Suprapubic skin (tissue), 4 donors: ENCODE data around the gene TCERG1L. TPM values are rescaled to one million over a fixed set of nuclear protein-coding genes. Genes with fewer than 3 reads are reported as not detected.

Source experiments
- DNase-seq, 2 donors: peaks; one replicate each; pipeline ENCODE4 v3.0.0-alpha.2; 2019; ENCODE audit warnings: low spot score in 2 of 2
- H3K27ac ChIP-seq: fragments of 200-600 bp; sonication (generic); one replicate; pipeline ENCODE4 v1.5.1; 2019
- H3K27me3 ChIP-seq: fragments of 200-600 bp; sonication (generic); one replicate; pipeline ENCODE4 v1.5.1; 2019
- H3K36me3 ChIP-seq: fragments of 200-600 bp; sonication (generic); one replicate; pipeline ENCODE4 v1.5.1; 2019
- H3K4me1 ChIP-seq: fragments of 200-600 bp; sonication (generic); one replicate; pipeline ENCODE4 v1.5.1; 2019
- H3K4me3 ChIP-seq: fragments of 200-600 bp; sonication (generic); one replicate; pipeline ENCODE4 v1.5.1; 2019; ENCODE audit warnings: mild to moderate bottlenecking
- H3K9me3 ChIP-seq: fragments of 200-600 bp; sonication (generic); one replicate; pipeline ENCODE4 v1.5.1; 2019
- EP300 ChIP-seq: sonication (generic); formaldehyde crosslinking; IDR thresholded peaks from one replicate; pipeline ENCODE4 v1.6.1; 2017; ENCODE audit warnings: antibody characterized with exemption
- POLR2A ChIP-seq, 2 donors: fragments of 450-650 bp; IDR thresholded peaks; one replicate each; pipeline ENCODE4 v1.6.1; 2017; ENCODE audit warnings: antibody characterized with exemption in 2 of 2, mild to moderate bottlenecking in 2 of 2, moderate library complexity in 2 of 2
- POLR2AphosphoS5 ChIP-seq, 3 donors: sonication (generic); formaldehyde crosslinking; IDR thresholded peaks; one replicate each; pipeline ENCODE4 v1.6.1; 2017; ENCODE audit warnings: antibody characterized with exemption in 3 of 3
- WGBS: methylation state at CpG from one replicate; pipeline ENCODE4 v1.1.5; 2018; 5-methylcytosine and 5-hydroxymethylcytosine counted together
- total RNA-seq, 4 donors: library from RNA; depleted of rRNA; stranded (reverse); fragments of >200 nt; gene quantifications; one replicate each; pipeline ENCODE4 v1.1.0, GENCODE V29; 2016
- TF ChIP-seq, protein P1 (sequence below), 2 donors: fragments of 200-600 bp in 1 of 2; fragments of 450-650 bp in 1 of 2; sonication (generic) in 1 of 2; IDR thresholded peaks; one replicate each; pipeline ENCODE4 v1.5.1; 2016 to 2019; ENCODE audit warnings: antibody characterized with exemption in 2 of 2, mild to moderate bottlenecking in 1 of 2, moderate library complexity in 1 of 2

Gene TCERG1L
- total RNA-seq, 4 donors from 2014 or later = 0.32 to 1.0 (median 0.51) TPM

DNA sequence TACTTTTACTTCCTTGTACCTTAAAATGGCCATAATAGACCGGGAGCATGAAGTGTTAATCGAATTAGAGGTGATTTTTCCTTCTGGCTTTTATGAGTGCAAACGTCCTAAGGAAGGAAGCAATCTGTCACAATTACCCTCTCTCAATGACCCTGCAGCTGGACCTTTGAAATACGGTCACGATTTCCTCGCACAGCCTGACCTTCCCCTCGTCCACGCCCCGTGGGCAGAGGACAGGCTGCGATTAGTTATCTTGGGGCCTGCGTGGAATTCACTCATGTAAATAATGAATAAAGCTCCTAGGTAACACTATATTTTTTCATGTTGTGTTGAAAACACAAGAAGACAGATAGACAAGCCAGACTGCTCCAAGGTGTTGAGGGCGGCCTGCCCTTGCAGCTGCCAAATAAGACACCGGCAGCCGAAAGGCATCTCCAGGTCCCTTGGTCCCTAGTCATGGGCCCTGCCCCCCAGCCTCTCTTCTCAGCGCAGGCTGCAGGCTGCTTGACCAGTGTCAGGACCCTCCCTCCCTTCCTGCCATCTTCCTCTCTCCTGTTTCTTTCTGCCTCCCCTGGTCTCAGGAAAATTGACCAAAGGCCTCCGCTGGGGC lies 199.9 kb downstream of the TCERG1L start:
- H3K9me3 ChIP-seq = peaks cover 4% of the 10 kb centered on the region
- H3K27me3 ChIP-seq = no peaks in the 10 kb centered on the region
- no peak overlapping the region for H3K27ac ChIP-seq
- no peaks in the 10 kb centered on the region for H3K36me3 ChIP-seq
- DNase-seq = no peak
- no peak overlapping the region for H3K4me3 ChIP-seq
- H3K4me1 ChIP-seq = no peaks in the 10 kb centered on the region
- 74% methylated on average over 16 of the region's 16 CpGs for WGBS
- TF ChIP-seq, protein P1, sequence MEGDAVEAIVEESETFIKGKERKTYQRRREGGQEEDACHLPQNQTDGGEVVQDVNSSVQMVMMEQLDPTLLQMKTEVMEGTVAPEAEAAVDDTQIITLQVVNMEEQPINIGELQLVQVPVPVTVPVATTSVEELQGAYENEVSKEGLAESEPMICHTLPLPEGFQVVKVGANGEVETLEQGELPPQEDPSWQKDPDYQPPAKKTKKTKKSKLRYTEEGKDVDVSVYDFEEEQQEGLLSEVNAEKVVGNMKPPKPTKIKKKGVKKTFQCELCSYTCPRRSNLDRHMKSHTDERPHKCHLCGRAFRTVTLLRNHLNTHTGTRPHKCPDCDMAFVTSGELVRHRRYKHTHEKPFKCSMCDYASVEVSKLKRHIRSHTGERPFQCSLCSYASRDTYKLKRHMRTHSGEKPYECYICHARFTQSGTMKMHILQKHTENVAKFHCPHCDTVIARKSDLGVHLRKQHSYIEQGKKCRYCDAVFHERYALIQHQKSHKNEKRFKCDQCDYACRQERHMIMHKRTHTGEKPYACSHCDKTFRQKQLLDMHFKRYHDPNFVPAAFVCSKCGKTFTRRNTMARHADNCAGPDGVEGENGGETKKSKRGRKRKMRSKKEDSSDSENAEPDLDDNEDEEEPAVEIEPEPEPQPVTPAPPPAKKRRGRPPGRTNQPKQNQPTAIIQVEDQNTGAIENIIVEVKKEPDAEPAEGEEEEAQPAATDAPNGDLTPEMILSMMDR (IDR thresholded peaks at IDR 0.05) = no peak
- TF ChIP-seq EP300 = no peak

DNA sequence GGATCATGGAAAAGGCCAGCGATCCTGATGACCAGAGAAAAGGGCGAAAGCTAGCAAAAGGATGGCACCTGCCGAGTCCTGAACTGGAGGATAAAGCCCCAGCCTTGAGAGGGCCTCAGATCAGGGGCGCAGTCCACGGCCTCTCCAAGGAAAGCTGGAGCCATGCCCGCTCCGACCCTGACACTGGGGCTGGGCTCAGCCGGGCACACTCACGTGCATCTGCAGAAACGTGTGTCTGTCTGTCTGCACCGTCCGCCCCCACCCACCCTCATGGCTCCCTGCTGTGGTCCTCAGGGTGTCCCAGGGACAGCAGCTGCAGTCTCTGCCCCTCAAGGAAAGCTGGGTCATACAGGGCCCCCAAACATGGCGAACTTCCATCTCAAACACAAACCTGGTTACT lies 200.5 kb downstream of the TCERG1L start:
- no peaks in the 10 kb centered on the region for H3K36me3 ChIP-seq
- 88% methylated on average over 9 of the region's 13 CpGs for WGBS
- peaks cover 4% of the 10 kb centered on the region for H3K9me3 ChIP-seq
- H3K4me1 ChIP-seq = no peaks in the 10 kb centered on the region
- H3K4me3 ChIP-seq = no peak overlapping the region
- no peak for DNase-seq
- no peak overlapping the region for H3K27ac ChIP-seq
- no peak for TF ChIP-seq POLR2AphosphoS5 (IDR thresholded peaks at IDR 0.05)
- TF ChIP-seq, protein P1 (IDR thresholded peaks at IDR 0.05) = no peak
- no peak for TF ChIP-seq EP300
- no peak for TF ChIP-seq POLR2A (IDR thresholded peaks at IDR 0.05)
- no peaks in the 10 kb centered on the region for H3K27me3 ChIP-seq

DNA sequence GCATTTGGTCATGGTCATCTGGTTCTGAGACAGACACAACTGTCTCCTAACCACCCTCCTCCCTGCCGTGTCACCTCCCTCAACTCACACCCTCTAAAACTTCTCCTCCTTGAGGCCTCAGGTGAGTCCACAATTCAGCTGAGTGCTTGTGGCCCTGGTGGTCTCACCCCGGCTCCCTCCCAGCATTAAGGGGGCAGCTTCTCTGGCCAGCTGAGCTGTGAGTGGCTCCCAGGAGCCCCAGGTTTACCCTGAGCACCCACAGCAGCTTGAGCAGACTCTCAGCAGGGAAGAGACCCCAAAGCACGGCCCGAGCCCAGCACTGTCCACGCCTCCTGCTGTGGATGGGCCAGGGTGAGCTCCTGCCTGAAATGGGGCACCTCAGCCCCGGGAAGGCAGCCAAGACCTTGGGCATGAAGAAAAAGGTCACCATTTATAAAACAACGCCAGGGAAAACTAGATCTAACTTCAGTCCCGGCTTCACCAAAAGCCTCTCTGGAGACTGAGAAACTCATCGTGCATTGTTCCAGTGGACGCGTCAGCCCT lies 201.2 kb downstream of the TCERG1L start:
- DNase-seq = no peak
- Histone ChIP-seq H3K27me3 (no peaks in the 10 kb centered on the region), H3K9me3 (peaks cover 4% of the 10 kb centered on the region), H3K36me3 (no peaks in the 10 kb centered on the region), H3K4me1 (no peaks in the 10 kb centered on the region), H3K4me3 (no peak overlapping the region), H3K27ac (no peak overlapping the region)
- 91% methylated on average over 10 of the region's 11 CpGs for WGBS
- TF ChIP-seq POLR2AphosphoS5 (IDR thresholded peaks at IDR 0.05) (no peak), POLR2A (IDR thresholded peaks at IDR 0.05) (no peak), EP300 (no peak)
- TF ChIP-seq, protein P1 (IDR thresholded peaks at IDR 0.05) = no peak

DNA sequence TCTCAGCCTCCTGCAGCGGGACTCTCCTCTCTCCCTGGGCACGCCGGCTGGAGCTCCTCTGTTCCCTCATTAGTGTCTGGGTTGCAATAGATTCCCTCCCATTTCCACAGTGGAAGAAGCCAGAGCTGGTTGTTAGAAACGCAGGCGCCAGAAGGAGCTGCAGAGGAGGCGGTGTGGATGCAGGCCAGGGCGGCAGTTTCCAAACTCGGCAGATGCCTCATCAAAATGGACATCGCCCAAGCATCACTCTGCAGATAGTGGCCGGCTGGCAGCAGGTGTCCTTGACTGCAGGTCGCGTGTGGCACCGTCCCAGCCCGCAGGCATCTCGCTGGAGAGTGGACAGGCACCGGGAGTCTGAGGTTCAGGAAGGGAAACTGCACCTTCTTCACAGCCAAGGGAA lies 201.8 kb downstream of the TCERG1L start:
- 82% methylated on average over 12 of the region's 16 CpGs for WGBS
- no peak for DNase-seq
- H3K4me3 ChIP-seq = no peak overlapping the region
- TF ChIP-seq POLR2AphosphoS5 (IDR thresholded peaks at IDR 0.05) (no peak), EP300 (no peak), POLR2A (IDR thresholded peaks at IDR 0.05) (no peak)
- TF ChIP-seq, protein P1 (IDR thresholded peaks at IDR 0.05) = no peak
- H3K36me3 ChIP-seq = no peaks in the 10 kb centered on the region
- H3K27me3 ChIP-seq = no peaks in the 10 kb centered on the region
- H3K27ac ChIP-seq = no peak overlapping the region
- H3K9me3 ChIP-seq = peaks cover 4% of the 10 kb centered on the region
- H3K4me1 ChIP-seq = no peaks in the 10 kb centered on the region

DNA sequence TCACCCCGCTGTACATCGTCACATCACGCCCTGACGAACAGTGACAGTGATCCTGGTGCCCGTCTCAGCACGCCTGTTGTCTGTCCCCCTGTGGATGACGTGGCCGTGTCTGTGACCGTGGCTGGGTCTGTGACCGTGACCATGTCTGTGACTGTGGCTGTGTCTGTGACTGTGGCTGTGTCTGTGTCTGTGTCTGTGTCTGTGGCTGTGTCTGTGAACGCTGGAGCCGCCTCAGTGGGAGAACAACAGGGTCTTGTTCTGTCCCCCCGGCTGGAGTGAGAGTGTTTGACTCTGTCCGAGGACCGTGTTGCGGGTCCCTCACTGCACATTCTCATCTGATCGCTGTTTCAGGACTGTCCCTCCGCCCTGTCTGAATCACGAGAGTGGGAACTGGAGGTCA lies 202.2 kb downstream of the TCERG1L start:
- no peaks in the 10 kb centered on the region for H3K36me3 ChIP-seq
- H3K4me1 ChIP-seq = no peaks in the 10 kb centered on the region
- 95% methylated on average over 16 of the region's 19 CpGs for WGBS
- no peak overlapping the region for H3K4me3 ChIP-seq
- no peak overlapping the region for H3K27ac ChIP-seq
- no peak for DNase-seq
- no peaks in the 10 kb centered on the region for H3K27me3 ChIP-seq
- TF ChIP-seq POLR2A (IDR thresholded peaks at IDR 0.05) (no peak), POLR2AphosphoS5 (IDR thresholded peaks at IDR 0.05) (no peak), EP300 (no peak)
- TF ChIP-seq, protein P1 (IDR thresholded peaks at IDR 0.05) = no peak
- H3K9me3 ChIP-seq = peaks cover 4% of the 10 kb centered on the region
